Osteocyte (in vitro differentiated cells): Measurements from ENCODE around the gene ROM1. TPM values are rescaled to one million over a fixed set of nuclear protein-coding genes. Genes with fewer than 3 reads are reported as not detected.

Experiments used
- DNase-seq: peaks from one replicate; pipeline ENCODE4 v3.0.0; 2021; ENCODE audit warnings: mixed read lengths; ENCODE audit not compliant: unreplicated experiment; ENCODE audit errors: extremely low spot score
- H3K27ac Mint-ChIP-seq: one replicate; pipeline ENCODE4 v1.8.0; 2021; ENCODE audit warnings: mild to moderate bottlenecking, mixed read lengths; ENCODE audit not compliant: unreplicated experiment
- H3K27me3 Mint-ChIP-seq: one replicate; pipeline ENCODE4 v1.8.0; 2021; ENCODE audit warnings: mixed read lengths; ENCODE audit not compliant: unreplicated experiment
- H3K36me3 Mint-ChIP-seq: one replicate; pipeline ENCODE4 v1.8.0; 2021; ENCODE audit warnings: mixed read lengths; ENCODE audit not compliant: unreplicated experiment
- H3K4me1 Mint-ChIP-seq: one replicate; pipeline ENCODE4 v1.8.0; 2021; ENCODE audit warnings: mixed read lengths; ENCODE audit not compliant: unreplicated experiment
- H3K4me3 Mint-ChIP-seq: one replicate; pipeline ENCODE4 v1.8.0; 2021; ENCODE audit warnings: mild to moderate bottlenecking, moderate library complexity, mixed read lengths; ENCODE audit not compliant: unreplicated experiment
- H3K9me3 Mint-ChIP-seq: one replicate; pipeline ENCODE4 v1.8.0; 2021; ENCODE audit warnings: mixed read lengths; ENCODE audit not compliant: unreplicated experiment
- CTCF ChIP-seq: fragments of 200-600 bp; sonication (generic); IDR thresholded peaks from 2 replicates; pipeline ENCODE4 v1.5.0; 2021; ENCODE audit warnings: antibody characterized with exemption, mild to moderate bottlenecking, moderate library complexity
- total RNA-seq: library from RNA; stranded (reverse); gene quantifications from 2 replicates; pipeline ENCODE4 v1.2.1, GENCODE V29; 2021

The ROM1 gene
- total RNA-seq, 1 donor from 2014 or later: 4.4 TPM

DNA sequence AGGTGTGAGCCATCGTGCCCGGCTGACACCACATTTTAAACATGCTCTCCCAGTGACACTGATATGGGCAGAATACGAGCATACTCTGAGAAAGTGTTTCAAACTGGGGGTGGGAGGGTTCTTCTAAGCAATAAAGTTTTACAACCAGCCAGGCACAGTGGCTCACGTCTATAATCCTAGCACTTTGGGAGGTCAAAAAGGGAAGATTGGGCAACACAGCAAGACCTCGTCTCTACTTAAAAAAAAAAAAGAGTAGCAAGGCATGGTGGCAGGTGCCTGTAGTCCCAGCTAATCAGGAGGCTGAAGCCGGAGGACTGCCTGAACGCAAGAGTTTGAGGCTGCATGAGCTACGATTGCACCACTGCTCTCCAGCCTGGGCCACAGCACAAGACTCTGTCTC, 31.2 kb downstream of the ROM1 start:
- Mint-ChIP-seq H3K4me3 (peak overlapping the region; percentile 26), H3K27me3 (no peaks in the 10 kb centered on the region), H3K4me1 (peaks cover 20% of the 10 kb centered on the region), H3K27ac (no peak overlapping the region), H3K36me3 (peaks cover 9% of the 10 kb centered on the region), H3K9me3 (no peaks in the 10 kb centered on the region)
- no peak for TF ChIP-seq CTCF
- no peak for DNase-seq

DNA sequence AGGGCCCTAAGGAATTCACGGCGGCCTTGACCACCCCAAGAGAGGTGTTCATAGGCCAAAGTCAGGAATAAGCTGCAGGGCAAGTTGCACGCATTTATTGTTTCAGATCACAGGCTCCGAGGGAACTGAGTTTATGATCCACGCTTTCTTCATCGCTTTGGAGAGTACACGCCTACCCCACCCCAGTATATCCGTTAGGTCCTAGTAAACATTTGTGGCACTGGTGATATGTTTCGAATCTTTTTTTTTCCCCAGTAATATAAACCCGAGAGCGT, 32.6 kb downstream of the ROM1 start:
- no peaks in the 10 kb centered on the region for H3K9me3 Mint-ChIP-seq
- H3K4me3 Mint-ChIP-seq: peak overlapping the region; percentile 97
- peaks cover 20% of the 10 kb centered on the region for H3K4me1 Mint-ChIP-seq
- no peak for DNase-seq
- no peaks in the 10 kb centered on the region for H3K27me3 Mint-ChIP-seq
- peaks cover 7% of the 10 kb centered on the region for H3K36me3 Mint-ChIP-seq
- H3K27ac Mint-ChIP-seq: peak overlapping the region; percentile 93
- TF ChIP-seq CTCF: no peak

GRCh38 chr11:62645946-62646824, 33.1 kb downstream of the ROM1 start, which contains the start of gene GANAB:
TSS of gene GANAB (minus strand) at chr11:62646613. CDS start at chr11:62646599, 14 bp downstream.
- H3K4me3 Mint-ChIP-seq: peak within 1 kb of the TSS; percentile 97
- H3K27ac Mint-ChIP-seq: peak within 1 kb of the TSS; percentile 93
- peaks cover 20% of the 10 kb centered on the region for H3K4me1 Mint-ChIP-seq
- no peak for TF ChIP-seq CTCF
- peaks cover 7% of the 10 kb centered on the region for H3K36me3 Mint-ChIP-seq
- H3K9me3 Mint-ChIP-seq: no peaks in the 10 kb centered on the region
- DNase-seq: peak; percentile 99
- no peaks in the 10 kb centered on the region for H3K27me3 Mint-ChIP-seq

DNA sequence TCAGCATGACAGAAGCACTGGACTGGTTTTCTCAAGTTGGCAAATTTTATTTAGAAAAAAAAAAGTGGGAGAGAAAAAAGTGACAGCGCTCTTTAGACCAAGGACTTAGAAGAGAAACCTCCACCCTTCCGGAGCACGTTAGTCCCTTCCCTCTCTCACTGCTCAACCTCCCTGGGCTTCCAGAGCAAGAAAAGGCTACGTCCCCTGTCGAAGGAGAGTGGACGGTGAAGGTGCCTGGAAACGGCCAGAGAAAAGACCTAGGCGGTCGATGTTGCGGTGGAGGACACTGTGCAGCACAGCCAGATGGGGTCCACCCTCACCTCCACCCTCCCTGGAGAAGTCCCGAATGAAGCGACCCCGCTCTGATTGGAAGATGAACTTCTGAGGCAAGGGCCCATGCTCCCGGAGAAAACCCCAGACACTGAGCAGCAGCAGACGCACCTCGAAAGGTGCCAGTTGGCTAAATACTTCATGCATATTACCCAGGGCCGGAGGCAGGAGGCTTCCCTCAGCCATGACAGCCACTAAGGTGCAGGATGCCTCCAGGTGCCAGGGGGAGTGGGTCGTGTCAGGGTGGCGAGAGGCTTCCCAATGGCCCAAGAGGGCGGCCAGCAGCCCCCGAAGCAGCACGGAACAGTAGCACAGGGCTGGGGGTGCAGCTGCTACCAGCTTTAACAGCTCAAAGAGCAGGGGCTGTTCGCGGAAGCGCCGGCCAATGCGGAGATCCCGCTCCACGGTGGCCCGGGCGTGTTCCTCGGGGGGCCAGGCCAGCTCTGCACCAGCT, 34.0 kb downstream of the ROM1 start:
- no peak for DNase-seq
- Mint-ChIP-seq H3K9me3 (no peaks in the 10 kb centered on the region), H3K27ac (peak overlapping the region; percentile 93), H3K27me3 (no peaks in the 10 kb centered on the region), H3K4me1 (peaks cover 20% of the 10 kb centered on the region), H3K4me3 (peak overlapping the region; percentile 97), H3K36me3 (peaks cover 7% of the 10 kb centered on the region)
- no peak for TF ChIP-seq CTCF

GRCh38 chr11:62647609-62648005, 34.5 kb downstream of the ROM1 start:
- Mint-ChIP-seq H3K27ac (peak overlapping the region; percentile 57), H3K9me3 (no peaks in the 10 kb centered on the region), H3K27me3 (no peaks in the 10 kb centered on the region), H3K4me3 (no peak overlapping the region), H3K4me1 (peaks cover 25% of the 10 kb centered on the region), H3K36me3 (peaks cover 7% of the 10 kb centered on the region)
- no peak for TF ChIP-seq CTCF
- no peak for DNase-seq
